Breast epithelium (tissue), 3 donors: ENCODE measurements around the gene TSHZ1.

ENCODE experiments used
- CTCF ChIP-seq, 3 donors: fragments of 450-650 bp; IDR thresholded peaks; one replicate each; pipeline ENCODE4 v1.5.1; 2016 to 2017; ENCODE audit warnings: antibody characterized with exemption in 3 of 3, mild to moderate bottlenecking in 3 of 3, moderate library complexity in 3 of 3
- POLR2A ChIP-seq: fragments of 450-650 bp; IDR thresholded peaks from one replicate; pipeline ENCODE4 v1.6.1; 2016; ENCODE audit warnings: antibody characterized with exemption, mild to moderate bottlenecking, moderate library complexity
- POLR2AphosphoS5 ChIP-seq, 3 donors: sonication (generic); formaldehyde crosslinking; IDR thresholded peaks; one replicate each; pipeline ENCODE4 v1.6.1; 2017; ENCODE audit warnings: antibody characterized with exemption in 3 of 3

GRCh38 chr18:75202696-75203365 is 7.8 kb upstream of the TSHZ1 start:
- TF ChIP-seq POLR2AphosphoS5 (IDR thresholded peaks at IDR 0.05) (no peak), CTCF (IDR thresholded peaks at IDR 0.05) (no peak), POLR2A (no peak)
